ENCODE measurements around the gene BCAP29. TPM values are rescaled to one million over a fixed set of nuclear protein-coding genes. Genes with fewer than 3 reads are reported as not detected.
"Not testable (repeated sequence)": the region's sequence is repeated elsewhere in the genome, so short reads cannot be mapped to it uniquely, and the experiment has no call there.

The BCAP29 gene
- total RNA-seq, 1 experiment from 2014 or later = 35.3 TPM

DNA sequence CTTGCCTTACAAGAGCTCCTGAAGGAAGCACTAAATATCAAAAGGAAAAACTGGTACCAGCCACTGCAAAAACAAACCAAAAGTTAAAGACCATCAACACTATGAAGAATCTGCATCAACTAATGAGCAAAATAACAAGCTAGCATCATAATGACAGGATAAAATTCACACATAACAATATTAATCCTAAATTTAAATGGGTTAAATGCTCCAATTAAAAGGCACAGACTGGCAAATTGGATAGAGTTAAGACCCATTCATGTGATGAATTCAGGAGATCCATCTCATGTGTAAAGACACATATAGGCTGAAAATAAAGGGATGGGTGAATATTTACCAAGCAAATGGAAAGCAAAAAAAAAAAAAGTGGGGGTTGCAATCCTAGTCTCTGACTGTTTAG lies 45.9 kb upstream of the BCAP29 start:
- Mint-ChIP-seq H3K36me3 (ENCODE audit: insufficient read depth, unreplicated experiment) (peaks cover 10% of the 10 kb centered on the region), H3K9me3 (ENCODE audit: unreplicated experiment) (no peaks in the 10 kb centered on the region), H3K27ac (ENCODE audit: unreplicated experiment) (no peak overlapping the region), H3K4me1 (ENCODE audit: low read depth, unreplicated experiment) (no peaks in the 10 kb centered on the region), H3K4me3 (ENCODE audit: unreplicated experiment) (no peak overlapping the region), H3K27me3 (ENCODE audit: insufficient read depth, unreplicated experiment) (no peaks in the 10 kb centered on the region)
- H3K9me3 ChIP-seq = no peaks in the 10 kb centered on the region
- BruUV-seq (replicated peaks) = no TSS peak
- no peaks in the 10 kb centered on the region for H3K27me3 ChIP-seq (replicated peaks; ENCODE audit: control insufficient read depth, insufficient read depth, low read length)
- no peak for TF ChIP-seq CTCF (IDR thresholded peaks at IDR 0.05; ENCODE audit: insufficient read depth in 1 of 2, low read depth in 1 of 2, low read length in 1 of 2, severe bottlenecking in 1 of 2, unreplicated experiment in 1 of 2)
- intact Hi-C loops (cut with micrococcal nuclease; ENCODE audit: unreplicated experiment) = no loop called here
- H3K4me3 ChIP-seq (ENCODE audit: low read depth, low read length) = no peak overlapping the region
- no peaks in the 10 kb centered on the region for H3K36me3 ChIP-seq (ENCODE audit: control insufficient read depth, insufficient read depth, low read length)
- POLR2A ChIA-PET = no interaction called here
- no peak for DNase-seq
- H3K4me1 ChIP-seq = no peaks in the 10 kb centered on the region; the same call in 1 of the 2 replicates
- CTCF ChIA-PET = no interaction called here

DNA sequence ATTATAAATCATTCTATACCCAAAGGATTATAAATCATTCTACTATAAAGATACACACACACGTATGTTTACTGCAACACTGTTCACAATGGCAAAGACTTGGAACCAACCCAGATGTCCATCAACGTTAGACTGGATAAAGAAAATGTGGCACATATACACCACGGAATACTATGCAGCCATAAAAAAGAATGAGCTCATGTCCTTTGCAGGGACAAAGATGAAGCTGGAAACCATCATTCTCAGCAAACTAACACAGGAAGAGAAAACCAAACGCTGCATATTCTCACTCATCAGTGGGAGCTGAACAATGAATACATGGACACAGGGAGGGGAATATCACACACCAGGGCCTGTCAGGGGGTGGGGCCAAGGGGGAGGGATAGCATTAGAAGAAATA lies 42.8 kb upstream of the BCAP29 start:
- H3K4me1 Mint-ChIP-seq (ENCODE audit: low read depth, unreplicated experiment); intact Hi-C loops (cut with micrococcal nuclease; ENCODE audit: unreplicated experiment); H3K27me3 Mint-ChIP-seq (ENCODE audit: insufficient read depth, unreplicated experiment); H3K27ac Mint-ChIP-seq (ENCODE audit: unreplicated experiment); H3K9me3 Mint-ChIP-seq (ENCODE audit: unreplicated experiment); CTCF ChIA-PET; H3K27me3 ChIP-seq (replicated peaks; ENCODE audit: control insufficient read depth, insufficient read depth, low read length); H3K4me3 Mint-ChIP-seq (ENCODE audit: unreplicated experiment); H3K36me3 ChIP-seq (ENCODE audit: control insufficient read depth, insufficient read depth, low read length); BruUV-seq (replicated peaks); H3K4me1 ChIP-seq; DNase-seq; H3K4me3 ChIP-seq (ENCODE audit: low read depth, low read length); H3K9me3 ChIP-seq; POLR2A ChIA-PET: not testable (repeated sequence)
- H3K36me3 Mint-ChIP-seq (ENCODE audit: insufficient read depth, unreplicated experiment) = peaks cover 12% of the 10 kb centered on the region

- TF ChIP-seq CTCF (IDR thresholded peaks at IDR 0.05; ENCODE audit: insufficient read depth in 1 of 2, low read depth in 1 of 2, low read length in 1 of 2, severe bottlenecking in 1 of 2, unreplicated experiment in 1 of 2) = no peak
- Histone ChIP-seq H3K4me3 (ENCODE audit: low read depth, low read length) (no peak overlapping the region), H3K27me3 (replicated peaks; ENCODE audit: control insufficient read depth, insufficient read depth, low read length) (no peaks in the 10 kb centered on the region), H3K4me1 (no peaks in the 10 kb centered on the region), H3K36me3 (ENCODE audit: control insufficient read depth, insufficient read depth, low read length) (no peaks in the 10 kb centered on the region), H3K9me3 (no peaks in the 10 kb centered on the region)
- intact Hi-C loops (cut with micrococcal nuclease; ENCODE audit: unreplicated experiment) = no loop called here
- peaks cover 19% of the 10 kb centered on the region for H3K36me3 Mint-ChIP-seq (ENCODE audit: insufficient read depth, unreplicated experiment)
- no TSS peak for BruUV-seq (replicated peaks)
- H3K4me3 Mint-ChIP-seq (ENCODE audit: unreplicated experiment) = no peak overlapping the region
- ChIA-PET CTCF (no interaction called here), POLR2A (interaction anchor here (1.0 kb wide), 1 partner anchor 26 kb away, joined by 3 read pairs; no protein-coding TSS in a partner anchor)
- H3K27me3 Mint-ChIP-seq (ENCODE audit: insufficient read depth, unreplicated experiment) = no peaks in the 10 kb centered on the region
- DNase-seq = peak in 1 of 2 experiments; percentile 12
- no peak overlapping the region for H3K27ac Mint-ChIP-seq (ENCODE audit: unreplicated experiment)
- H3K9me3 Mint-ChIP-seq (ENCODE audit: unreplicated experiment) = no peaks in the 10 kb centered on the region
- H3K4me1 Mint-ChIP-seq (ENCODE audit: low read depth, unreplicated experiment) = no peaks in the 10 kb centered on the region
Observed at GRCh38 chr7:107538001-107538400, 42.0 kb upstream of the BCAP29 start.
